Measurements from ENCODE around the gene MRPL16.

- TF ChIP-seq, protein P1, sequence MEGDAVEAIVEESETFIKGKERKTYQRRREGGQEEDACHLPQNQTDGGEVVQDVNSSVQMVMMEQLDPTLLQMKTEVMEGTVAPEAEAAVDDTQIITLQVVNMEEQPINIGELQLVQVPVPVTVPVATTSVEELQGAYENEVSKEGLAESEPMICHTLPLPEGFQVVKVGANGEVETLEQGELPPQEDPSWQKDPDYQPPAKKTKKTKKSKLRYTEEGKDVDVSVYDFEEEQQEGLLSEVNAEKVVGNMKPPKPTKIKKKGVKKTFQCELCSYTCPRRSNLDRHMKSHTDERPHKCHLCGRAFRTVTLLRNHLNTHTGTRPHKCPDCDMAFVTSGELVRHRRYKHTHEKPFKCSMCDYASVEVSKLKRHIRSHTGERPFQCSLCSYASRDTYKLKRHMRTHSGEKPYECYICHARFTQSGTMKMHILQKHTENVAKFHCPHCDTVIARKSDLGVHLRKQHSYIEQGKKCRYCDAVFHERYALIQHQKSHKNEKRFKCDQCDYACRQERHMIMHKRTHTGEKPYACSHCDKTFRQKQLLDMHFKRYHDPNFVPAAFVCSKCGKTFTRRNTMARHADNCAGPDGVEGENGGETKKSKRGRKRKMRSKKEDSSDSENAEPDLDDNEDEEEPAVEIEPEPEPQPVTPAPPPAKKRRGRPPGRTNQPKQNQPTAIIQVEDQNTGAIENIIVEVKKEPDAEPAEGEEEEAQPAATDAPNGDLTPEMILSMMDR (IDR thresholded peaks at IDR 0.05; ENCODE audit: low read depth, low read length, poor library complexity, severe bottlenecking), result no peak
- TF ChIP-seq EZH2phosphoT487 (IDR thresholded peaks at IDR 0.05; ENCODE audit: borderline replicate concordance, low read length), result no peak
Observed at GRCh38 chr11:59758401-59759037, 52.1 kb downstream of the MRPL16 start.
